Spinal cord (tissue), 10 donors: ENCODE results near the gene UBR3. TPM values are rescaled to one million over a fixed set of nuclear protein-coding genes. Genes with fewer than 3 reads are reported as not detected.
"Not testable (repeated sequence)": the region's sequence is repeated elsewhere in the genome, so short reads cannot be mapped to it uniquely, and the experiment has no call there.

ENCODE experiments used
- DNase-seq, 6 donors: peaks; one replicate each; pipeline versions ENCODE4 v3.0.0 to v3.0.0-alpha.2; 2013 to 2015; ENCODE audit warnings: low spot score in 6 of 6, low read depth in 4 of 6
- H3K27ac ChIP-seq: one replicate; pipeline ENCODE4 v1.5.1; 2013; ENCODE audit warnings: low read depth, low read length, control low read depth
- H3K27me3 ChIP-seq: one replicate; pipeline ENCODE4 v1.6.1; 2013; ENCODE audit warnings: low read length; ENCODE audit not compliant: control insufficient read depth, insufficient read depth
- H3K36me3 ChIP-seq: one replicate; pipeline ENCODE4 v1.6.1; 2013; ENCODE audit warnings: low read length; ENCODE audit not compliant: control insufficient read depth, insufficient read depth
- H3K4me1 ChIP-seq: one replicate; pipeline ENCODE4 v1.6.1; 2013; ENCODE audit warnings: low read length; ENCODE audit not compliant: control insufficient read depth, insufficient read depth
- H3K4me3 ChIP-seq: one replicate; pipeline ENCODE4 v1.5.1; 2013; ENCODE audit warnings: low read depth, low read length, control low read depth
- H3K9me3 ChIP-seq: one replicate; pipeline ENCODE4 v1.6.1; 2013; ENCODE audit warnings: low read length; ENCODE audit not compliant: control insufficient read depth, insufficient read depth
- WGBS: methylation state at CpG from one replicate; pipeline ENCODE4 v1.1.5; 2013; ENCODE audit warnings: missing lambda C conversion rate; ENCODE audit not compliant: insufficient coverage; 5-methylcytosine and 5-hydroxymethylcytosine counted together
- polyA plus RNA-seq, 2 donors: library from polyadenylated mRNA; unstranded; fragments of 120-200 nt; gene quantifications; one replicate each; pipeline ENCODE4 v1.2.1, GENCODE V29; 2013; ENCODE audit not compliant: insufficient read length in 2 of 2
- total RNA-seq, 2 donors: library from RNA; depleted of rRNA in 1 of 2; stranded (reverse); fragments of 120-200 nt in 1 of 2; fragments of >200 nt in 1 of 2; gene quantifications; one replicate each; pipeline versions ENCODE4 v1.2.3 to v1.2.4, GENCODE V29; 2013 to 2014
- donor health status: healthy.

The UBR3 gene
- total and polyA plus RNA-seq, 4 donors = 47.7 to 154 (median 50.0) TPM

- H3K27me3 ChIP-seq = no peaks in the 10 kb centered on the region
- 57% methylated on average over 1 of the region's 3 CpGs for WGBS
- no peak for DNase-seq
- no peak overlapping the region for H3K4me3 ChIP-seq
- H3K4me1 ChIP-seq = no peaks in the 10 kb centered on the region
- no peaks in the 10 kb centered on the region for H3K36me3 ChIP-seq
- no peak overlapping the region for H3K27ac ChIP-seq
- H3K9me3 ChIP-seq = no peaks in the 10 kb centered on the region
These were observed 64.5 kb downstream of the UBR3 start for GRCh38 chr2:169891593-169892298.

- no peak for DNase-seq
- H3K27ac ChIP-seq = no peak overlapping the region
- WGBS = no CpG with 5 or more reads among the region's 1 CpG
These were observed 65.7 kb downstream of the UBR3 start for GRCh38 chr2:169892951-169893350.

GRCh38 chr2:169895294-169895985 is 68.2 kb downstream of the UBR3 start:
- H3K27ac ChIP-seq = no peak overlapping the region
- H3K4me1 ChIP-seq = no peaks in the 10 kb centered on the region
- DNase-seq = no peak
- no peaks in the 10 kb centered on the region for H3K27me3 ChIP-seq
- no peak overlapping the region for H3K4me3 ChIP-seq
- H3K36me3 ChIP-seq = peaks cover 3% of the 10 kb centered on the region
- no CpG with 5 or more reads among the region's 3 CpGs for WGBS
- H3K9me3 ChIP-seq = no peaks in the 10 kb centered on the region

More at GRCh38 chr2:169892951-169893350, 65.7 kb downstream of the UBR3 start:
- H3K36me3 ChIP-seq = no peaks in the 10 kb centered on the region
- no peak overlapping the region for H3K4me3 ChIP-seq
- no peaks in the 10 kb centered on the region for H3K4me1 ChIP-seq
- no peaks in the 10 kb centered on the region for H3K27me3 ChIP-seq
- H3K9me3 ChIP-seq = no peaks in the 10 kb centered on the region

- Histone ChIP-seq H3K27me3 (no peaks in the 10 kb centered on the region), H3K9me3 (no peaks in the 10 kb centered on the region), H3K36me3 (peaks cover 3% of the 10 kb centered on the region), H3K27ac (no peak overlapping the region), H3K4me1 (no peaks in the 10 kb centered on the region), H3K4me3 (no peak overlapping the region)
- no peak for DNase-seq
These were observed 70.6 kb downstream of the UBR3 start for GRCh38 chr2:169897834-169898233.

- not testable (repeated sequence) for H3K9me3 ChIP-seq, DNase-seq, H3K27ac ChIP-seq, H3K4me3 ChIP-seq, H3K36me3 ChIP-seq, H3K27me3 ChIP-seq, H3K4me1 ChIP-seq
- no CpG with 5 or more reads among the region's 4 CpGs for WGBS
These were observed 72.8 kb downstream of the UBR3 start for GRCh38 chr2:169900103-169900502.

GRCh38 chr2:169900686-169901085 is 73.4 kb downstream of the UBR3 start:
- WGBS = no CpG with 5 or more reads among the region's 3 CpGs
- no peaks in the 10 kb centered on the region for H3K27me3 ChIP-seq
- peaks cover 3% of the 10 kb centered on the region for H3K36me3 ChIP-seq
- DNase-seq = no peak
- H3K4me3 ChIP-seq = no peak overlapping the region
- no peaks in the 10 kb centered on the region for H3K4me1 ChIP-seq
- no peak overlapping the region for H3K27ac ChIP-seq
- no peaks in the 10 kb centered on the region for H3K9me3 ChIP-seq

GRCh38 chr2:169906731-169907130 is 79.5 kb downstream of the UBR3 start:
- no peaks in the 10 kb centered on the region for H3K27me3 ChIP-seq
- no CpG with 5 or more reads among the region's 2 CpGs for WGBS

GRCh38 chr2:169909376-169909775 is 82.1 kb downstream of the UBR3 start:
- Histone ChIP-seq H3K36me3 (no peaks in the 10 kb centered on the region), H3K27ac (no peak overlapping the region)
- DNase-seq = no peak

More at GRCh38 chr2:169906731-169907130, 79.5 kb downstream of the UBR3 start:
- DNase-seq = no peak
- H3K36me3 ChIP-seq = no peaks in the 10 kb centered on the region
- H3K9me3 ChIP-seq = no peaks in the 10 kb centered on the region
- H3K4me3 ChIP-seq = no peak overlapping the region
- H3K27ac ChIP-seq = no peak overlapping the region
- no peaks in the 10 kb centered on the region for H3K4me1 ChIP-seq

GRCh38 chr2:169910109-169910799 is 83.0 kb downstream of the UBR3 start:
- peaks cover 2% of the 10 kb centered on the region for H3K36me3 ChIP-seq
- WGBS = 96% methylated on average over 3 of the region's 7 CpGs
- no peaks in the 10 kb centered on the region for H3K27me3 ChIP-seq
- H3K27ac ChIP-seq = no peak overlapping the region
- DNase-seq = no peak
- no peaks in the 10 kb centered on the region for H3K4me1 ChIP-seq
- H3K4me3 ChIP-seq = no peak overlapping the region
- no peaks in the 10 kb centered on the region for H3K9me3 ChIP-seq

More at GRCh38 chr2:169909376-169909775, 82.1 kb downstream of the UBR3 start:
- no peaks in the 10 kb centered on the region for H3K9me3 ChIP-seq
- no peak overlapping the region for H3K4me3 ChIP-seq
- no peaks in the 10 kb centered on the region for H3K27me3 ChIP-seq
- no peaks in the 10 kb centered on the region for H3K4me1 ChIP-seq
